ENCODE results near the gene NRG2. TPM values are rescaled to one million over a fixed set of nuclear protein-coding genes. Genes with fewer than 3 reads are reported as not detected.

Gene NRG2
- total RNA-seq, 1 donor from 2014 or later = 0.07 TPM

DNA sequence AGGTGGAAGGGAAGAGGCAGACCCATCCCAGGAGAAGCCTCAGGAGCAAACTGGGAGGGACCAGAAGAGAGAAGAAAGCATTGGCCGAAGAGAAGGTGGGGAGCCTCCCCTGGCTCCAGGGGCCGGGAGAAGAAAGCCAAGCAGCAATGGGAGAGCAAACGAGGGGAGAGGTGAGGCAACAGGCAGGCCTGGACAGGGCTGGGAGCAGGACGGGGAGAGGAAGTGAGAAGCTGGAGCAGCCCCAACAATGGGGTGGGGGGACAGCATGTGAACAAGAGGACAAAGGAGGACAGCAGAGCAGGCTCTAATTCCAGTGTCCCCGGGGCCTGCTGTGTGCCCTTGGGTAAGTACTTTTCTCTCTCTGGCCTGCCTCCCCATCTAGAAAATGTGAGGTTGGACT, 132.2 kb downstream of the NRG2 start:
- no peak overlapping the region for H3K27ac Mint-ChIP-seq
- ATAC-seq (ENCODE audit: low read depth) = no peak
- intact Hi-C loops (cut with micrococcal nuclease) = no loop called here
- H3K9me3 Mint-ChIP-seq = no peaks in the 10 kb centered on the region
- no peak for DNase-seq
- CTCF ChIA-PET = no interaction called here
- TF ChIP-seq, protein P1, sequence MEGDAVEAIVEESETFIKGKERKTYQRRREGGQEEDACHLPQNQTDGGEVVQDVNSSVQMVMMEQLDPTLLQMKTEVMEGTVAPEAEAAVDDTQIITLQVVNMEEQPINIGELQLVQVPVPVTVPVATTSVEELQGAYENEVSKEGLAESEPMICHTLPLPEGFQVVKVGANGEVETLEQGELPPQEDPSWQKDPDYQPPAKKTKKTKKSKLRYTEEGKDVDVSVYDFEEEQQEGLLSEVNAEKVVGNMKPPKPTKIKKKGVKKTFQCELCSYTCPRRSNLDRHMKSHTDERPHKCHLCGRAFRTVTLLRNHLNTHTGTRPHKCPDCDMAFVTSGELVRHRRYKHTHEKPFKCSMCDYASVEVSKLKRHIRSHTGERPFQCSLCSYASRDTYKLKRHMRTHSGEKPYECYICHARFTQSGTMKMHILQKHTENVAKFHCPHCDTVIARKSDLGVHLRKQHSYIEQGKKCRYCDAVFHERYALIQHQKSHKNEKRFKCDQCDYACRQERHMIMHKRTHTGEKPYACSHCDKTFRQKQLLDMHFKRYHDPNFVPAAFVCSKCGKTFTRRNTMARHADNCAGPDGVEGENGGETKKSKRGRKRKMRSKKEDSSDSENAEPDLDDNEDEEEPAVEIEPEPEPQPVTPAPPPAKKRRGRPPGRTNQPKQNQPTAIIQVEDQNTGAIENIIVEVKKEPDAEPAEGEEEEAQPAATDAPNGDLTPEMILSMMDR (IDR thresholded peaks at IDR 0.05) = no peak
- H3K27me3 Mint-ChIP-seq = peaks cover 17% of the 10 kb centered on the region
- no peaks in the 10 kb centered on the region for H3K36me3 Mint-ChIP-seq (ENCODE audit: low read depth)
- H3K4me1 Mint-ChIP-seq = no peaks in the 10 kb centered on the region
- no peak overlapping the region for H3K4me3 Mint-ChIP-seq
- POLR2A ChIA-PET = no interaction called here

DNA sequence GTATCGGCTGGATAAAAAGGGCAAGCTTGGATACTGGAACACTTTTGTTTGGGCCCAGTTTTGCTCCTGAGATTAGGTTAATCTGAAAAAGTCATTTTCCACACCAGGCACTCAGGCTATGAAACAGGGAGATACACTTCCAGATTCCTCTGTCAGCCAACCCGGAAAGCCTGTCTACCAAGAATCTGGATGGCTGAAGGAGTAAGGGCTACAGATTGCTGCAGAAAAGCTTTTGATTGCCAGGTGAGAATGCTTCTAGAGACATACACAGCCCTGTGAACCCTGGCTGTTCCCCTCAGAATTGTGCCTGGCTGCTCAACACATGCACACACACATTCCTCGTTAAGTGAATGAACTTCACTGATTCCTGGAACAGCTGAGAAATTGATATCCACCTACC, 133.1 kb downstream of the NRG2 start:
- Mint-ChIP-seq H3K36me3 (ENCODE audit: low read depth) (no peaks in the 10 kb centered on the region), H3K9me3 (no peaks in the 10 kb centered on the region), H3K4me1 (no peaks in the 10 kb centered on the region), H3K27me3 (peaks cover 17% of the 10 kb centered on the region), H3K27ac (no peak overlapping the region), H3K4me3 (no peak overlapping the region)
- intact Hi-C loops (cut with micrococcal nuclease) = no loop called here
- ATAC-seq (ENCODE audit: low read depth) = no peak
- POLR2A ChIA-PET = no interaction called here
- CTCF ChIA-PET = no interaction called here
- TF ChIP-seq, protein P1 (IDR thresholded peaks at IDR 0.05) = no peak
- DNase-seq = no peak

DNA sequence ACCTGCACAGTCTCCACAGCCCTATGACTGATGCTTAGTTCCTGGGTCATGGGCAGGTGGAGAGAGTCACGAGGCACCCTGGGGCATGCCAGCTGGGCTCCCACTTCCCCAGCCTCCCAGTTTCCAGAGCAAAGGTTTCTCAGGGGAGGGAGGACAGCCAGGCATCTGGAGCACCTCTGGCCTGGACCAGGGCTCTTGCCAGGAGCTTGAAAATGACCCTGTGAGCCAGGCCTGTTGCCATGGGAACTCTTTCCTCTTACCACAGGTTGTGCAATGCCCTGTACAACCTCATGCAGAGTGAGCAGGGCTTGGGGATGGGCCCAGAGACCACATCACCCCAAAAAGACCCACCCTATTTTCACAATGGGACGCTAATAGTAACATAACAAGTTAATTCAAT, 134.3 kb downstream of the NRG2 start:
- Mint-ChIP-seq H3K36me3 (ENCODE audit: low read depth) (no peaks in the 10 kb centered on the region), H3K4me3 (no peak overlapping the region), H3K4me1 (no peaks in the 10 kb centered on the region), H3K27ac (no peak overlapping the region), H3K27me3 (peaks cover 9% of the 10 kb centered on the region), H3K9me3 (no peaks in the 10 kb centered on the region)
- TF ChIP-seq, protein P1 (IDR thresholded peaks at IDR 0.05) = no peak
- DNase-seq (peak; percentile 5), ATAC-seq (ENCODE audit: low read depth) (no peak)
- intact Hi-C loops (cut with micrococcal nuclease) = no loop called here
- ChIA-PET POLR2A (no interaction called here), CTCF (no interaction called here)

DNA sequence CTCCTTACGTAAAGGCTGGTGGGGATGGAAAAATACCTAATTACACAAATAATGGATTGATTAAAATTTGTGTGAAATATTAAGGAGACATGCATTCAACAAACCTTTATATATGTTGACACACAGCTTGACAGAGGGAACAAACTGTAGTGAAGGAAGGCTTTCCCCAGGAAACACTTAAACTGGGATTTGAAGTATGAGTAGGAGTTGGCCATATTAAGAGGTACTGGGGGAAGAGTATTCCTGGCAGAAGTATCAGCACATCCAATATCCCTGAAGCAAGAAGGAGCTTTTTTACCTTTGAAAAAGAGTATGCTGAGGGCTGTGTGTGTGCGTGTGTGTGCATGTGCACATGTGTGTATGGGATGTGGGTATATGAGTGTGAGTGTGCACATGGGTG, 136.4 kb downstream of the NRG2 start:
- intact Hi-C loops (cut with micrococcal nuclease) = no loop called here
- Mint-ChIP-seq H3K27me3 (peaks cover 17% of the 10 kb centered on the region), H3K4me3 (no peak overlapping the region), H3K9me3 (no peaks in the 10 kb centered on the region), H3K27ac (no peak overlapping the region), H3K36me3 (ENCODE audit: low read depth) (no peaks in the 10 kb centered on the region), H3K4me1 (peaks cover 6% of the 10 kb centered on the region)
- DNase-seq (no peak), ATAC-seq (ENCODE audit: low read depth) (no peak)
- ChIA-PET CTCF (no interaction called here), POLR2A (no interaction called here)
- TF ChIP-seq, protein P1 (IDR thresholded peaks at IDR 0.05) = no peak

DNA sequence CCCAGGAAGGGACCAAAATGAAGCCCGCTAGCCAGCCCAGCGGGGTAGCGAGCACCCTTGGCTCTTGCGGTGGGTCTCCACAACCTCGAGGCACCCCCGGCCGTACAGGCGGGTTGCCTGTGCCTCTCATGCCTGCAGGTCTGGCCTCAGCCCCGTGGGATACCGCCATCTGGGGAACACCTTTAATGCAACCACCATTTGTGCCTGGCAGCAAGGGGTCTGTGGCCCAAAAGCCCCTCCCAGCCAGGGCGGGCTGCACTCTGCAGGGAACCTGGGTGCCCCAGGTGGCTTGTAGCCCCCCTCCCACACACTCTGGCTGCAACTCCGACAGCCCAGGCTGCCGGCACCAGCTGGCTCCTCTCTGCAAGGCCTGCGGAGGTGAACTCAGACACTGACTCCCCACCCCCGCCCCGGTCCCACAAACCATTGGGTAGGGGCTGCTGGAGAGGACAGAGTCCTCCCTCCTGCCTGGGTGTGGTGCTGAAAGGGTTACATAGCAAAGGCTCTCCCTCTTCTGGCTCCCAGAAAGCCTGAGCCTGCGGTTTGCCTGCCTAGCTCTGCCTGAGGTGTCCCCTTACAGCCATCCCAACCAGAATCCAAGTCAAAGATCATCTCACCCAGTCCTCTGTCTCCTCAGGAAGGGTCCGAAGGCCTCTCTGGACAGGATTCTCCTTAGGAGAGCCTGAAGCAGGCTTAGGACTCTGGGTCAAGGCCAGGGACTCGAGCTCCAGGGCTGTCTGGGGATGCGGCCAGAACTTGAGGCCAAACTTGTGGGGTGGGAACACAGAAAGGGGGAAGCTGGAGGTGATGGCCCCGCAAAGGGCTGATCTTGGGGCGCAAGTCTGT, 138.1 kb downstream of the NRG2 start:
- Mint-ChIP-seq H3K9me3 (no peaks in the 10 kb centered on the region), H3K36me3 (ENCODE audit: low read depth) (no peaks in the 10 kb centered on the region), H3K4me3 (peak overlapping the region; percentile 20), H3K27ac (no peak overlapping the region), H3K27me3 (peaks cover 22% of the 10 kb centered on the region), H3K4me1 (peaks cover 6% of the 10 kb centered on the region)
- POLR2A ChIA-PET = interaction anchor here (0.5 to 0.6 kb wide), 2 partner anchors 430 to 612 kb away, joined by 4 read pairs; partner anchors contain the start of gene MATR3
- CTCF ChIA-PET = no interaction called here
- DNase-seq = no peak
- TF ChIP-seq, protein P1 (IDR thresholded peaks at IDR 0.05) = no peak
- intact Hi-C loops (cut with micrococcal nuclease) = no loop called here
- ATAC-seq (ENCODE audit: low read depth) = no peak

All from activated B cell treated with CpG ODN at 0.5 μM for 24 hours (primary cell).